Trophoblast cell (in vitro differentiated cells and primary cell): ENCODE results near the gene OPRPN.

ENCODE experiments used
- DNase-seq, 2 donors: peaks; one replicate each; pipeline ENCODE4 v3.0.0-alpha.2; 2016
- H2AFZ ChIP-seq: 2 replicates; pipeline ENCODE4 v1.6.1; 2013; ENCODE audit warnings: low read length, moderate library complexity, mild to moderate bottlenecking; ENCODE audit not compliant: insufficient read depth, poor library complexity
- H2AK5ac ChIP-seq: 2 replicates; pipeline ENCODE4 v1.6.1; 2013; ENCODE audit warnings: mild to moderate bottlenecking, low read length
- H2BK120ac ChIP-seq: 2 replicates; pipeline ENCODE4 v1.6.1; 2013; ENCODE audit warnings: low read length, mild to moderate bottlenecking, moderate library complexity; ENCODE audit not compliant: insufficient read depth, poor library complexity
- H2BK12ac ChIP-seq: 2 replicates; pipeline ENCODE4 v1.6.1; 2013; ENCODE audit warnings: mild to moderate bottlenecking, low read length, moderate library complexity
- H2BK5ac ChIP-seq: 2 replicates; pipeline ENCODE4 v1.6.1; 2013; ENCODE audit warnings: low read length, low read depth, moderate library complexity, mild to moderate bottlenecking; ENCODE audit not compliant: poor library complexity
- H3K14ac ChIP-seq: 2 replicates; pipeline ENCODE4 v1.6.1; 2013; ENCODE audit warnings: mild to moderate bottlenecking, low read length
- H3K18ac ChIP-seq: 2 replicates; pipeline ENCODE4 v1.6.1; 2013; ENCODE audit warnings: mild to moderate bottlenecking, low read length
- H3K23ac ChIP-seq: 2 replicates; pipeline ENCODE4 v1.6.1; 2013; ENCODE audit warnings: low read length
- H3K27ac ChIP-seq: 2 replicates; pipeline ENCODE4 v1.5.1; 2013; ENCODE audit warnings: low read depth, mild to moderate bottlenecking, inconsistent platforms, low read length, moderate library complexity
- H3K27me3 ChIP-seq: 2 replicates; pipeline ENCODE4 v1.6.1; 2013; ENCODE audit warnings: inconsistent platforms, mild to moderate bottlenecking, low read length, moderate library complexity; ENCODE audit not compliant: insufficient read depth
- H3K36me3 ChIP-seq, 2 experiments: 1 replicate in 1 of 2; 2 replicates in 1 of 2; pipeline ENCODE4 v1.6.1; 2013; ENCODE audit warnings: low read length in 2 of 2, mild to moderate bottlenecking in 2 of 2, moderate library complexity in 1 of 2; ENCODE audit not compliant: insufficient read depth in 2 of 2, control insufficient read depth in 1 of 2
- H3K4ac ChIP-seq: 2 replicates; pipeline ENCODE4 v1.6.1; 2013; ENCODE audit warnings: low read depth, mild to moderate bottlenecking, low read length, moderate library complexity
- H3K4me1 ChIP-seq, 2 experiments: 1 replicate in 1 of 2; 2 replicates in 1 of 2; pipeline ENCODE4 v1.6.1; 2013; ENCODE audit warnings: low read length in 2 of 2, mild to moderate bottlenecking in 2 of 2, moderate library complexity in 1 of 2; ENCODE audit not compliant: insufficient read depth in 2 of 2, control insufficient read depth in 1 of 2
- H3K4me2 ChIP-seq: 2 replicates; pipeline ENCODE4 v1.6.1; 2013; ENCODE audit warnings: inconsistent platforms, mild to moderate bottlenecking, low read length, moderate library complexity
- H3K4me3 ChIP-seq: 2 replicates; pipeline ENCODE4 v1.5.1; 2013; ENCODE audit warnings: mild to moderate bottlenecking, low read depth, low read length, inconsistent platforms
- H3K79me1 ChIP-seq: one replicate; pipeline ENCODE4 v1.6.1; 2013; ENCODE audit warnings: low read length
- H3K79me2 ChIP-seq: 2 replicates; pipeline ENCODE4 v1.6.1; 2013; ENCODE audit warnings: low read length, mild to moderate bottlenecking; ENCODE audit not compliant: control insufficient read depth, insufficient read depth, poor library complexity
- H3K9ac ChIP-seq: 2 replicates; pipeline ENCODE4 v1.6.1; 2013; ENCODE audit warnings: mild to moderate bottlenecking, low read length
- H3K9me3 ChIP-seq: 2 replicates; pipeline ENCODE4 v1.6.1; 2013; ENCODE audit warnings: low read depth, mild to moderate bottlenecking, control low read depth, inconsistent platforms, low read length; ENCODE audit not compliant: insufficient read depth
- H4K12ac ChIP-seq: 2 replicates; pipeline ENCODE4 v1.6.1; 2013; ENCODE audit warnings: low read depth, mild to moderate bottlenecking, low read length, moderate library complexity
- H4K8ac ChIP-seq: 2 replicates; pipeline ENCODE4 v1.6.1; 2013; ENCODE audit warnings: low read depth, mild to moderate bottlenecking, low read length, moderate library complexity
- H4K91ac ChIP-seq: one replicate; pipeline ENCODE4 v1.6.1; 2013; ENCODE audit warnings: low read depth, mild to moderate bottlenecking, low read length, moderate library complexity
- WGBS: extraction: QIAGEN DNeasy Blood & Tissue Kit; methylation state at CpG from one replicate; pipeline ENCODE4 v1.1.7; 2013; ENCODE audit warnings: missing lambda C conversion rate; ENCODE audit not compliant: insufficient read length, insufficient coverage; ENCODE audit errors: extremely low coverage; 5-methylcytosine and 5-hydroxymethylcytosine counted together

OPRPN gene

DNA sequence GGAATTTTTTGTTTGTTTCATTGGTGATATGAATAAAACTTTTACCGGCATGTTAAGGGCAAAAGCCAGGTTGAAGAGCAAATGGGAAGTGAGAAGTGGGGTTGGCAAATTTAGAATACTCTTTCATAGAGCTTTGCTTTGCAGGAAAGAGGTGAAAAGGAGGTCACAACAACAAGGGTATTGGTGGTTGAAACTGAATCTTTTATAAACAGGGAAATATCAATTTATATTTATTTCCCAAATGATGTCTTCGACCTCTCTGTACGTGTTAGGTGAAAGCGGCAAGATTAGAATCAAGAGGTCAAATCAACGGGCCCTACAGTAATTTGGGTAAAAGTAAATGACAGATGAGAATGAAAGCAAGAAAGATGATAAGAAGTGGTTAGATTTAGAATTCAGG, 33.7 kb upstream of the OPRPN start:
- Histone ChIP-seq H2AK5ac (no peak overlapping the region), H3K4ac (no peak overlapping the region), H3K9me3 (no peaks in the 10 kb centered on the region), H3K9ac (no peak overlapping the region), H3K4me3 (no peak overlapping the region), H3K79me2 (no peaks in the 10 kb centered on the region), H4K91ac (no peak overlapping the region), H3K14ac (no peak overlapping the region), H3K27ac (no peak overlapping the region), H2BK5ac (no peak overlapping the region), H3K18ac (no peak overlapping the region), H3K27me3 (no peaks in the 10 kb centered on the region), H3K36me3 (no peaks in the 10 kb centered on the region), H2BK12ac (no peak overlapping the region), H3K4me2 (no peak overlapping the region), H3K23ac (no peak overlapping the region), H2AFZ (no peak overlapping the region), H3K79me1 (no peaks in the 10 kb centered on the region), H3K4me1 (no peaks in the 10 kb centered on the region), H4K12ac (no peak overlapping the region), H2BK120ac (no peak overlapping the region), H4K8ac (no peak overlapping the region)
- WGBS: no CpG with 5 or more reads among the region's 5 CpGs
- DNase-seq: no peak

DNA sequence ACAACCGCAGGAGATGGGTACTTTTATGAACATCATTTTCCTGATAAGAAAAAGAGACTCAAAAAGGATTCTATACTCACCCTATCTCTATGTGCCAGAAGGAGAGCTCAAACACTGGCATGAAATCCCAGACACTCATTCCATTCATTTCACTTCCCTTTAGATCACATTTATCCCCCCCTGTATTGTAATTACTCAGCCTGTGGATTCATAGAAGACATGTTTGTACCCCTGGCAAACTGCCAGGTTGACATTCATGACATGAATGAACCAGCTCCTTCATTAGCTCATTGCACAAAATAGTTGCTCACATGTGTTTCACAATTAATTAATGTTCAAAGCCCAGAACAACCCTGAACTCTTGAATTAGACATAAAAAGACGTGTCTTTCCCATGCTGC, 32.3 kb upstream of the OPRPN start:
- H3K18ac ChIP-seq: no peak overlapping the region
- no peak overlapping the region for H2BK5ac ChIP-seq
- no peak overlapping the region for H2AFZ ChIP-seq
- no CpG with 5 or more reads among the region's 2 CpGs for WGBS
- no peaks in the 10 kb centered on the region for H3K4me1 ChIP-seq
- no peak overlapping the region for H2BK120ac ChIP-seq
- no peak overlapping the region for H2AK5ac ChIP-seq
- H3K79me2 ChIP-seq: no peaks in the 10 kb centered on the region
- H3K4me2 ChIP-seq: no peak overlapping the region
- no peak overlapping the region for H4K8ac ChIP-seq
- H3K36me3 ChIP-seq: no peaks in the 10 kb centered on the region
- no peak overlapping the region for H2BK12ac ChIP-seq
- no peak overlapping the region for H3K23ac ChIP-seq
- no peak overlapping the region for H3K9ac ChIP-seq
- H3K14ac ChIP-seq: no peak overlapping the region
- no peak overlapping the region for H3K27ac ChIP-seq
- no peak overlapping the region for H3K4me3 ChIP-seq
- no peak overlapping the region for H4K12ac ChIP-seq
- H4K91ac ChIP-seq: no peak overlapping the region
- H3K9me3 ChIP-seq: no peaks in the 10 kb centered on the region
- H3K27me3 ChIP-seq: no peaks in the 10 kb centered on the region
- DNase-seq: peak in 1 of 2 donors; percentile 33
- no peaks in the 10 kb centered on the region for H3K79me1 ChIP-seq
- H3K4ac ChIP-seq: no peak overlapping the region

GRCh38 chr4:70367813-70368212, 29.9 kb upstream of the OPRPN start:
- Histone ChIP-seq H3K4me1 (no peaks in the 10 kb centered on the region), H3K23ac (no peak overlapping the region), H2BK5ac (no peak overlapping the region), H3K36me3 (no peaks in the 10 kb centered on the region), H3K4ac (no peak overlapping the region), H3K18ac (no peak overlapping the region), H3K9me3 (no peaks in the 10 kb centered on the region), H3K9ac (no peak overlapping the region), H3K27me3 (no peaks in the 10 kb centered on the region), H4K12ac (no peak overlapping the region), H4K91ac (no peak overlapping the region), H3K4me2 (no peak overlapping the region), H2AFZ (no peak overlapping the region), H3K79me2 (no peaks in the 10 kb centered on the region), H3K4me3 (no peak overlapping the region), H3K27ac (no peak overlapping the region), H4K8ac (no peak overlapping the region), H2BK12ac (no peak overlapping the region), H2BK120ac (no peak overlapping the region), H3K79me1 (no peaks in the 10 kb centered on the region), H2AK5ac (no peak overlapping the region), H3K14ac (no peak overlapping the region)
- DNase-seq: no peak
- WGBS: no CpG with 5 or more reads among the region's 1 CpG

DNA sequence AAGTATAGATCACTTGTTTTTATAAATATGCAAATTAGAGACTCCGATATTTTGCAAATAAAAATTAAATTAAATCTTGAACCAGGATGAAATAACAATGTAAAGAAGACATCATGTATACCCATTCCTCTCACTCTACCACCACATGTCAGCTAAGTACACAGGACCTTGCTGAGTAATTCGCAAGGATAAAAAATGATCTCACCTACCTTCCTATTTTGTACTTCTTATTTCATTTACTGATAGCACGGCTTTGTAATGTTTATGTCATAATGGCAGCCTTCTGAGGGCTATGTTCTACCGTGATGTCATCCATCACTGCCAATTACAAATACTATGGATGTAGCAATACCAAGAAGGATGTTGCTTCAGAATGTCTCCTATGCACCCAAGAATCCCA, 25.8 kb upstream of the OPRPN start:
- H3K23ac ChIP-seq: no peak overlapping the region

More for the DNA sequence above, 25.8 kb upstream of the OPRPN start:
- Histone ChIP-seq H3K36me3 (no peaks in the 10 kb centered on the region), H4K91ac (no peak overlapping the region), H2BK120ac (no peak overlapping the region), H3K4me2 (no peak overlapping the region), H2BK5ac (no peak overlapping the region), H3K79me1 (no peaks in the 10 kb centered on the region), H3K27ac (no peak overlapping the region), H2AFZ (no peak overlapping the region), H3K79me2 (no peaks in the 10 kb centered on the region), H3K9ac (no peak overlapping the region), H3K4ac (no peak overlapping the region), H4K8ac (no peak overlapping the region), H3K27me3 (no peaks in the 10 kb centered on the region), H2BK12ac (no peak overlapping the region), H4K12ac (no peak overlapping the region), H3K4me1 (no peaks in the 10 kb centered on the region), H3K18ac (no peak overlapping the region), H3K4me3 (no peak overlapping the region), H3K9me3 (no peaks in the 10 kb centered on the region), H2AK5ac (no peak overlapping the region), H3K14ac (no peak overlapping the region)
- WGBS: no CpG with 5 or more reads among the region's 4 CpGs
- DNase-seq: no peak
